NOMO-1 (cell line): ENCODE results near the gene TMEM255A.

Experiments
- DNase-seq, 2 experiments: peaks; one replicate each; lab custom pipeline; 2025; ENCODE audit not compliant: unreplicated experiment in 2 of 2; lab: John Stamatoyannopoulos, UW

Gene TMEM255A

DNA sequence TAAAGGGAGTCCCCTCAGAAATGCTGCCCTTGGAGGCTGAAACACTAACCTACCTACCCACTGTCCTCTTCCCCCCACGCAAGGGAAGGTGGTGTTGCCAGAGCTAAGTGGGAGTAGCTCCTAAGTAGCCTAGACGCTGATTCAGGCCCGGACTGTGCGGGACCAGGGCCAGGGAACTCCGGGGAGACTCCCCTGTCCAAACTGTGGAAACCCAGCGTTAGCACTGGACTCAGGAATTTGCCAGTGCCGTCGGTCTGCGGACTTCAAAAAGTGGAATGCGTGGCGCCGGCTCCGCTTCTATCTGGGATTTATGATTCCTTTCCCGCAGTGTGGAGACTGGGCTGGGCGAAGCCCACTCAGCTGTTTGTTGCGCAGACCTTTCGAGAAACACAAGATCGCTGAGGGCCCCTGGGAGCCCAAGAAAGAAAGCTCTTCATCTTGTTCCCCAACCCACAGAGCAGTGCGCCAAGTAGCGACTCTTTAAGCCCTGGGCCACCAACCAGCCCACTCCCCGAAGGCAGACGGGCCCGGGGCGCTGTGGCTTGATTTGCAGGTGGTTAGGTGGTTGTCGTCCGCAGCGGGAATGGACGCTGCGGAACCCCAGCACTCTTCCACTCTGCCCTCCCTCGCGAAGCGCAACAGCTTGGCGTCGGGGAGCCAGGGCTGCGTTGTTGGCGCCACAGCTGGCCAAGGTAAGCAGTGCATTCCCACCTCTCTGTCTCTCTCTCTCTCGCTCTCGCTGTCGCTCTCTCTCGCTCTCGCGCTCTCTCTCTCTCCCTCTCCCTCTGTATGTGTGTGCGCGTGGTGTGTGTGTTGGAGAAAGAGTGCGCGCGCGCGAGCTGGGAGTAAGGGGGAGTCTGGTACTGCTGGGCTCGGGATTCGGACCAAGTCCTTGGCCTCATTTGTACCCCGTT, 2.0 kb downstream of the TMEM255A start:
- peak in 1 of 2 experiments; percentile 26 for DNase-seq

DNA sequence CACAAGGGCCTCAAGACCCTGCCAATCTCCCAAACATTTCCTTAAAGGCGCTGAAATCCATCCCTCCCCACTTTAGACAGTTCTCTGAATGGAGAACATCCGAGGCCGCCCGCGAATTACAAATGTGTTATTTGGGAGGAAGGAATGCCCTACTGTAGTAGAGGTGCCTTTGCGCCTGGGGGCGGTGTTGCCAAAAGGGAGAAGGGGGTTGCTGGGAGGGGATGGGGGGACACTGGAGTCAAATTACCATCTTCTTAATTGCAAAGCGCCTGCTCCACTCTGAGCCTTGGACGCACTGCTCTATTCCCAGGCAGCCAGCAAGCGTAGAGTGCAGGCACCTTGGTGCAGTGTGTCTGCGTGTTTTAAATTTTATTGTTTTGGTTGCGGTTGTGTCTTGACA, 2.7 kb downstream of the TMEM255A start:
- no peak for DNase-seq

DNA sequence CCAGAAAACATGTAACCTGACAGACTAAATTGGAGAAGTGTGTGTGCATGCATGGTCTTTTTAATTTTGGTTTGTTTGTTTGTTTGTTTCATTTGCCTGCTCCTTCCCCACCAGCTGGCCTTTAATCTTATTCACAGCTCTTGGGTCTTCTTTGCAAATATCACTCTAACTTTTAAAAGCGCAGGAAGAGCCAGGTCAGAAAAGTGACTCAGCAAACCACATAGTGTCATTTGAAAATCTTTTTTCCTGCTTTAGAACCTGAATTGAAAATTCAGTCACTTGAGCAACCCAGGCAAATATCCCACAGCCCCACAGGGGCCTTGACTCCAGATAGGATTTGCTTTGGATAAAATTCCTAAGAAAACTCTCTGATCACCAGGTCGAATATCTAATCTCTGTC, 4.6 kb downstream of the TMEM255A start:
- DNase-seq, result peak in 1 of 2 experiments; percentile 34

DNA sequence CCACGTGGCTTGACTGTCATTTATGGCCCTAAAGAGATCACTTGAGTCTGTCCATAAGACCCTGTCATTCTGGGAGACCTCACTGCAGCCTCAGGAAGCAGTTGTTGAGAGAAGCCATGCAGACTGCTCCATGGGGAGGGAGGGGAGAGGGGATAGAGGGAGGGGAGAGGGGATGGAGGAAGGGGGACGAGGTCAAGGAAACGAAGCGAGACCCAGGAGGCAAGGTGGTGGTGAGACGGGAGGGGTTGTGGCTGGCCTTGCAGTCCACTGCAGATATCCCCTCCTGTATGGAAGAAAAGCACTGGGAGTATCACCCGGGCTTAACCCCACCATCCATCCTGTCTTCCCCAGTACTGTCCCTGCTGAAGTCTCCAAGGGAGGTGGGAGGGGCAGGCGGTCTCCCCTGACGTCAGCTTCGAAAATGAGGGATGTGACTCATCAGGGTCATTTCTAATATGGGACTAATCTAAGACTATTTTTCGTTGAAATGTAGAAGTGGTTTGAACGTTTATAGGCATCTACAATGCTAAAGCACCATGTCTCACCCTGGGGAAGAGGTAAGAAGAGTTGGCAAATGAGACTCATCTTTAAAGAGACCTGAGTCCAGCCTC, 5.6 kb downstream of the TMEM255A start:
- DNase-seq, result peak; percentile 28 to 47

DNA sequence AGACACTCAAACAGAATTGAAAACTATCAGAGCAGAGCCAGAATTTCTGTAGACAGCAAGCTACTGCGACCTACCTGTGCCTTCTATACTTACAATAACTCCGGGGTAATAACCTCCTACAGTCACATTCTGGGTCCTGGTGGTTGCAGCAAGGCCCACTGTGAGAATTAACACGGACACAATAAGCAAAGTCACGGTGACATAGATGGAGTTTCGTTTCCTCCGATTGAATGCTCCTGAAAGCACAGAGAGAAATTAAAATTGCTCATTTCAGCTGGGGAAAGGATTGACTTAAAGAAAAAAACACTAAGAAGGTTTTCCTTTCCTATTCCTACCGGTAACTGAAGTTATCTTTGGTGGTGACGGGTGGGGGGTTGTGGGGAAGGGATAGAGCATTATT, 7.0 kb downstream of the TMEM255A start:
- peak; percentile 33 to 79 for DNase-seq

DNA sequence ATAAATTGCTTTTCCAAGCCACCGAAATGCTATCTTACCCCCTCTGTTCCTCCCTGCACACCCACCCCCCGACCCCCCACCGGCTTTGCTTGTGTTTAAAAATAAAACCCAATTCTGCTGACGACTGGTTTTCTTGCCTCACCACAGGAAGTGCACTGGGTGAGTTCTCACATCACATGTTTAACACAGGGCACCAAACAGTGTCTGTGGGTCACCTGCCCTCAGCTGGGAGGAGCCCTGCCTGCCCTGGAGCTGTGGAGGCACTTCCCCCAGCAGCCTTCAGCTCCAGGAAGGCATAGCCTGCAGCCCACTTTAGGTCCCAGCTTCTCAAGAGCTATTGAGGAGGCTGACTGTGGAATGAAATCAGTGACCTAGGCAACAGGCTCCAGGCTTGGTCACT, 8.8 kb downstream of the TMEM255A start:
- peak; percentile 49 to 54 for DNase-seq

DNA sequence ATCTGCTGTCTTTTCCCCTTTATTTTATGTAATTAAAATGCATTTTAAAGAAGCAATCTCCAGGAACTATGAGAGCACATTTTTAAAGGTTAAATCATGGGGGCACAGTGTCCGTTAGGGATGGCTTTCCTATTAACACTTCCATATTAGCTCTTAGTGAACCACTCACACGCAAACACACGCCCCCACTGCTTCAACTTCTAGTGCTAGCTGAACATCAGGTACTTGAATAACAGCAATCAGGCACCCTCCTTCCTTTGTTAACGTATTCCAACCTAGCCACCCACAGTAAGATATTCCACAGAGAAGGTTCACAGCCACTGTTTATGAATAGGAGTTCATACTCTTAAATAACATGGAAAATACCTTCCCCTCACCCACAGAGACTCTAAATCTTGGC, 9.3 kb downstream of the TMEM255A start:
- no peak for DNase-seq

DNA sequence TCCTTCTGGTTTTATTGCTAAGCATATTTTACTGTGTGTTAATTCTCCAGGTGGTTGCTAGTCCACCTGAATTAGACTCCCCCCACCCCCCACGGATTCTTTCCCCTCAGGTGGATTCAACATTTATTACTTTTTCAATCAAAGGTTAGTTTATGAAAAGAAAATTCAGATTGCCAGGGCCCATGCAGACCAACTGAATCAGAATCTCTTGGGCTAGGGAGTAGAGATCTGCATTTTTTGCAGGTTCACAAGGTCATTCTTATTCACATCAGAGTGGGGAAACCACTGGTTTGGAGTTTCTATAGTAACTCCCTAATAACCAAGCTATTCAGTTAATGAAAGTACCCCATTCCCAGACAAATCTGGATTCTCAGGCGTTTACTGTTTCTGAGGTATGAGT, 9.8 kb downstream of the TMEM255A start:
- DNase-seq, result no peak

DNA sequence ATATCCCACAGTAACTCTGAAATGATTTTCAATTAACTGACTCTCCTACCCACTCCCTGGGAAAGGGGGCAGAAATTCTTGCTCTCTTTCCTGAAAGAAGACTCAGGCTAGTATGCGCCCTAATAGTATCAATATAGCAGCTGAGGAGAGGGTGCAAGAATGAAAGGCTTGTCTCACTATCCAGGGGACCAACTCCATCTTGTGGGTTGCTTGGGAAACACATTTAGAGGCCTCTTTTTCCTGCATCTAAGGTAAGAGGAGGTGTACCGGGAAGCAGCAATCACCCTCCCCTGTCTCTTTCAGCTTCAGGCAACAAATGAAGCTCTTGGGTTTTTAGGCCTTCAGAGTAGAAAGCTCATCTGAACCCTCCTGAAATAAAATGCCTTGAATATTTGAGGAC, 11.3 kb downstream of the TMEM255A start:
- DNase-seq, result peak in 1 of 2 experiments; percentile 14

DNA sequence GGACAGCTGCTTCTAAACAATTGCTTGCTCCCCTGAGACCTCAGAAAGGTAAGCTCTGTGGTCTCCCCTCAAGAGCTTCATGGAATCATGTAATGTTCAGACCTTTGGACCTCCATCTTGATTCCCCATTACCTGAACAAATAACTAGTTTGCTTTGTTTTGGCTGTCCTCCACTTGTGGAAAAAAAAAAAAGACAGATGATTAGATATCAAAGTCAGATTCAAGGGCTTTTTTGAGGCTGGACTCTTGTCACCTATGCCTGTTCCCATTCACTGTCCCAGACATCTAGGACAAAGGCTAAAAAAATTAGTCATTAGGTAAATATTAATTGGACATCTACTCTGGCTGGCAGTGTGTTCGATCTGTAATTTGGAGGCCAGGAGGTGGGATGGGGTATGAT, 13.3 kb downstream of the TMEM255A start:
- no peak for DNase-seq

DNA sequence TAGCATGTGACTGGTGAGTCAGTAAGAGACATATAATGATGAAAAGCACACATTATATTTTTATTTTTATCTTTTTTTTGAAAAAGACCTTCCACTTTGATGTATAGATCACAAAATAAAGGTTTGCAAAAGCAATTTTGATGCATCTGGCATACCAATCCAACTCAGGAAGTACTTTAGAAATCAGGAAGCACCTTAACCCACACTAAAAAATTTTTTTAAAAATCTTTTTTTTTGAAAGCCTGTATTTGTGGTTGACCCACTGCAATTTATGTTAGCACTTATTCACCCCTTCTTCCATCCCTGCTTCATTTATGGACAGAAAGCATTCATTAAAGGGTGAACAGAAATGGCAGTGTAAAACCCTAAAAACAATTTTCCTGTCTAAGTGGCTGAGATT, 16.6 kb downstream of the TMEM255A start:
- DNase-seq, result peak in 1 of 2 experiments; percentile 22

DNA sequence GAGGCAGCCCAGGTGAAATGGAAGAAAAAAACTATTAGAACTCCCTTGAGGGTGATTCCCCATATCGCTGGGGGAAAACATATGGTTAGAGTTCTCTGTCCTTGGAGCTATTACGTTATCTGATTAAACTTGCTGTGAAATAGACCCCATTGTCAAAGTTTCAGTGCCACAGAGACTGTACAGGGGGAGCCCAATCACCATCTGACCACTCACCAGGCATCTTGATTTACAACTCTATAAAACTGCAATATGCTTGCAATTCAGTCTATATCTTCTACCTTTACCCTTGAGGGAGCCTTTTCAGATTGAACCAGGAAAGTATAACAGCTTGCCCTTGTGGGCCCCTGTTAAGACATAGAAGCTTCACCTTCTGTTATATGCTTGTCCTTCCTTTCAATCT, 18.2 kb downstream of the TMEM255A start:
- no peak for DNase-seq

DNA sequence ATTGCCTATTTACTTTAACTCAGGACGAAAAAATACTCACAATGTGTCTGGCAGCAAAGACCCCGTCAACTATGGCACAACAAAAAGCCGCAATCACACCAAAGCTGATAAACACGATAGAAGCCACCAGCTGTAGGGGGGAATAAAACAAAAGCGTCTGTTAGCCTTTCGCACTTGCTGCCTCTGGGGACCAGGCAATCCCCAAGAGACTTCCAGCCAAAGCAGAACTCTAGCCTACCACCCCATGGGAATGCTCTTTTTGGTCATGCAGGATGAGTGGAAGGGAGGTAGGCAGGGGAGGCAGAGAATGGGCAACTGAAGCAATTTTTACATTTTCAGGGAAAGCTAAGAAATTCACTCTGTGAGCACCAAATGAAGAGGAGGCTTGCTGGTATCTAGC, 20.1 kb downstream of the TMEM255A start:
- DNase-seq, result no peak

DNA sequence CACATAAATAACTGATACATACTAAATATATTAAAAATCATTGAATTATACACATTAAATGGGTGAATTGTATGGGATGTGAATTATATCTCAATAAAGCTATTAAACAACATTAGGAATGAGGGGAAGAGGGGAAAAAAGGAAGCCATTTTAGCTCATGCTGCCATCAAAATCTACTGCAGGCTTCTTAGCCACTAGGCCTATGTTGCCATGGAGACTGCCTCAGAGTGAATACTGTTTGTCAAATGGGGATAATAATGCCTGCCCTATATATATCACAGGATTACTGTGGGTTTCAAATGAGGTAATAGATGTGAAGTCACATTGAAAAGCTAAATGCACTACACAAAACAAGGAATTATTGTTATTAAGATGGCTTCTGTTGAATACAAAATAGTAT, 21.2 kb downstream of the TMEM255A start:
- DNase-seq, result no peak

DNA sequence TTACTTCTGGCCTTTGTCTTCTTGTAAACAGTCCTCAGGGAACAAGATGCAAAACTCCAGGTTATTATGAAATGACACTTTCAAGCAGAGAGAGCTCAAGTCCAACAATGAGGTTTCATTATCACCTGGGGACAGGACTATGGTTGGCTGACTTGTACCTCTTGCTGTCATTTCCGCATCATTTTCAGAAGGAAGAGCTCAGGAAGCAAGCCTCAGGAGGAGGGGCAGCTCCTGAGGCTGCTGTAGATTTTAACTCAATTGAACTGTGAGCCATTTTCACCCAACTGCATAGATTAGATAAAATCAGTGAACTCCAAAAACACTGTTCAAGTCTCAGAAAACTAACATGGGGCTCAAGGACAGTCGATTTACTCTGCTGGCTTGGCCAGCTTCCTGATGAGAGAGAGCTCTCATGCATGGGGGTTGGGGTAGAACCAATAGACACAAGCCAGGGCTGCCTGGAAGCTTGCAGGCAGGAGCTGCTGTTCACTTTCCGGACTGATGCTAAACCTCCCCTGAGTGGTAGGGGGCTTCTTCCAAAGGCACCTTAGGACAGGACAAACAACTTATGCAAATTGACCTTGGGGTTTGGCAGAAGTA, 23.6 kb downstream of the TMEM255A start:
- DNase-seq, result no peak

DNA sequence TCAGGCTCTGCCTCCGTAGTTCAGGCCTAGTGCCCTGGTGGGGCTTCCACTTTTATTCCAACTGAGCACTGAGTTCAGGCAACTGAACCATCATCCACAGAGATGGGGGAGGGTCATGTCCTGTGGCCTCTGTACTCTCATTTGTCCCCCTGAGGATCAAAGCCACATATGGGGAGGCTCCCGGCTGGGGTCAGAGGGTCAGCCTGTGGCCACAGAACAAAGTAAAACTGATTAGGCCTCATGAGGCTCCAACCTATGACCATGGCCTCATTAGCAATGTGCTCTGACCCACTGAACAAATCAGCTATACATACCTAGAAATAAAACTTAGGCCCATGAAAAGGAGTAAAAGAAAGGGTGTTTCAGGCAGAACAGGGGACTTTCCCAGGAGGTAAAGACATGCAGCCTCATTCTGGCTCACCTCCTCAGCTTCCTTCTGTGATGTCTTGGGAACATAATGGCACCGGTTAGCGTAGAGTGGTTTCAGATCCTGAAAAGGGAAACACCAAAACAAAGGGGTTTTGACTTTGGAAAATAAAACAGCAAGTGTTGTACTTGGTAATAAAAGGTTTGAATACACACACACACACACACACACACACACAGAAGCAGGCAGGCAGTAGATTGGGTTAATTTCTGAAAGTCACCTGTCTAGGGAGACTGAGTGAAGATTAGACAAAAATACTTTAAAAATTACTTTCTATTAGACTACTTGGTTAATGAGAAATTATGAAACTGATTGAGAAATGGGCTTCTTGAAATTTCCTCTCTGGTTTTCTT, 24.3 kb downstream of the TMEM255A start:
- DNase-seq, result no peak

DNA sequence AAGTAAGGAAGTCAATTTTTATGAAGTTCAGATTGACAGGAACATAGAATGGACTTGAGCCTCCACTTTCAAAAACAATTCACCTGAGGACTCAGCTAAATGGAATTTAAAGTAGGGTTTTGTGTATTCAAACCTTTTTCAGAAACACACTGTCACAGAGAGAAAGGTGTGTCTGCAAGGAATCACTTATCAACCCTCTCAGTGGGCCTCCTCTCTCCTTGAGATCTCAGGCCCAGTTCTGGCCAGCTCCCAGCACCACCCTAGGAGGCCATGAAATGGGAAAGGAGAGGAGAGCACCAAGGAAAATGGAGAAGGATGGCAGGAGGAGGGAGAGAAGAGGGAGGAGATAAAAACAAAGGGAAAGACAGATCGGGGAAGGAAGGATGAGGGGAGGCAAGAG, 28.6 kb downstream of the TMEM255A start:
- no peak for DNase-seq

DNA sequence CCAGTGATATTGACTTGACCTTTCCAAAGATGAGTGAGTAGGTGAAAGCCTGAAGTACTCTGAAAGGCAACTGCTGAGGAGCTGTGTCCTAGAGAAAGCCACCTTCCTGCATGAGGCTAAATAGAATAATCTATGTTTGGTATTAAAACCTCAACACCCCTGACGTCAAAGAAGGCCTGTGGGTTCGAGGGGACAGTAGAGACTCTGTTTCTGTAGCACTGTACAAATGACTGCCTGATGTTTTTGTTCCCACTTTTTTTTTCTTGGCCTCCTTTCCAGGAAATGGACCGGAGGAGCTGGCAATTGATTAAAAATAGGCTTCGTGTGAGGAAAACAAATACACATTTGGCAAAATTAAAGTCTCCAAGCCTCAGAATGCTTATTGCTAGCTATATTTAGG, 29.5 kb downstream of the TMEM255A start:
- DNase-seq, result no peak

DNA sequence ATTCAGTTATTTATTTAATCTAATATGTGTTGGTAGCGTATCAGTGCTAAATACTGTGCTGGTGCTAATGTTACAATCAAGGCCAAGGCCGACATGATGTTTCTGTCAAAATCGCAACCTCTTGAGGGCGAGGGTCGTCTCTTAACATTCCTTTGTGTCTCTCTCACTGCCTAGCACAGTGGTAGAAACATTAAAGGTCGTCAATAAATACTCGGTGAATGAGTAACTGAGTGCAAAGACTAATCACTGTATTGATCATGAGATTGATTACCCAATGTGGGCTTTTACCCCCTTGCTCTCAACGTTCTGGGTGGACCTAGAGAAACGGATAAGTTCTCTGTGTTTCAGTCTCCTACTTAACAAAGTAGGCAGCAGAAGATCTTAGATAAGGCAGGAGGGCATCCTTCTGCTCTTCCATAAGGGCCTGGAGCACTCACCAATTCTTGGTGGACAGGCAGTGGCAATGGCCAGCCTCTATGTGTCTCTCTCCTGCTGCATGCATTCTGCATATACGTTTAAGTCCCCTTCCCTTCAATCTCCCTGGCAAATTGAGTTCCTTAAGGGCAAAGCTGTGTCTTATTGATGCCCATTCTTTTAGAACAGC, 30.1 kb downstream of the TMEM255A start:
- no peak for DNase-seq

DNA sequence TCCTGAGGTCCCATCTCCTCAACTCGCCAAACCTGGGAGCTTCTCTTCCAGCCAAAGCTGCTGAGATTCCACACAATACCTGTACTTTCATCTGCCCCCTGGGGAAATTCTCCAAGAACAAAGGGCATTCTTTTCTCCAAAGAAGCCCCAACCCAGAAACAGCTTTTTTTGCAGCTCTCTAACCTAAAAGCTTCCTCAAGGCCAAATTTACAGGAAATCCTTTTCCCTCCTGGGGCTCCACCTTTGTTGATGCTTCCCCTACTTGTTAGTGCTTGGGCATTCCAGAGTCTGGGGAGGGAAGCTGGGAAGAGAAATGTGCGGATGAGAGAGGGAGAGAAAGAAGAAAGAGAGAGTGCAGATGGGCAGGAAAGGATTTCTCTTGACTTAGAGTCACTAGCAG, 36.3 kb downstream of the TMEM255A start:
- DNase-seq, result no peak

DNA sequence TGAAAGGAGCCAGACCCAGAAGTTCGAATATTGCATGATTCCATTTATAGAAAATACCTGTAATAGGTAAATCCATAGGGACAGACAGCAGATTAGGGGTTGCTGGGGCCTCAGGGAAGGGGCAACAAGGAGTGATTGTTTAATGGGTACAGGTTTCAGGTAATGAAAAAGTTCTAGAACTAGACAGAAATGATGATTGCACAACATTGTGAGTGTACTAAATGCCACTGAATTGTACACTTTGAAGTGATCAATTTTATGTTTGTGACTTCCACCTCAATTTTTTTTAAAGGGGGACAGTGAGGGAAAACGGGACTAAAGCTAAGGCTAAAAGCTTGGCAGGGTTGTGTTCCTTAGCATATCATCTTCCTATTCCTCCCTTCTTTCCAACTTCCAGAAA, 37.1 kb downstream of the TMEM255A start:
- DNase-seq, result no peak
